ENCODE measurements around the gene ALDH1A1.

DNA sequence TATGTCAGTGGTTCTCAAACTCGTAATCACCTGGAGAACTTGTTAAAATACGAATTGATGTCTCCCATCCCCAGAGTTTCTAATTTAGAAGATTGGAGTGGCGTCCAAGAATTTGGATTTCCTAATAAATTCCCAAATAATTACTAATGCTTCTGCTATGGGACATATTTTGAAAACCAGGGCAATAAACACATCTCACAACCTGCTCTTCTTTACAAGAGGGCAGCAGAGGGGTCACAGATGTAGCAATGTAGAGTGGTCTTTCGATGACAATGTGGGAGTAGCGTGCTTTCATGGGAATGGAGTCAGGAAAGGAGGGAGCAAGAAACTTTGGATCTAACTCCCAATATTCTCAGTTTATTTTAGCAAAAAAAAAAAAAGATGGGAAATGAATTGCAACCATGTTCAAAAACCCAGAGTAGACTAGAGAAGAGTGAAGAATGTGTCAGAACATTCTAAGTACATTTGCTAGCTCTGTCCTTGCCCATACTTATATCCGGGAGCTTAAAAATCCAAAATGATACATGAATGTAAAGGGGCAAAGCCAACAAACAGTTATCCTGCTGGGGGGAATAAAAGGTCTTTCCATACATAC is 33.8 kb upstream of the ALDH1A1 start:
- TF ChIP-seq, protein P1, sequence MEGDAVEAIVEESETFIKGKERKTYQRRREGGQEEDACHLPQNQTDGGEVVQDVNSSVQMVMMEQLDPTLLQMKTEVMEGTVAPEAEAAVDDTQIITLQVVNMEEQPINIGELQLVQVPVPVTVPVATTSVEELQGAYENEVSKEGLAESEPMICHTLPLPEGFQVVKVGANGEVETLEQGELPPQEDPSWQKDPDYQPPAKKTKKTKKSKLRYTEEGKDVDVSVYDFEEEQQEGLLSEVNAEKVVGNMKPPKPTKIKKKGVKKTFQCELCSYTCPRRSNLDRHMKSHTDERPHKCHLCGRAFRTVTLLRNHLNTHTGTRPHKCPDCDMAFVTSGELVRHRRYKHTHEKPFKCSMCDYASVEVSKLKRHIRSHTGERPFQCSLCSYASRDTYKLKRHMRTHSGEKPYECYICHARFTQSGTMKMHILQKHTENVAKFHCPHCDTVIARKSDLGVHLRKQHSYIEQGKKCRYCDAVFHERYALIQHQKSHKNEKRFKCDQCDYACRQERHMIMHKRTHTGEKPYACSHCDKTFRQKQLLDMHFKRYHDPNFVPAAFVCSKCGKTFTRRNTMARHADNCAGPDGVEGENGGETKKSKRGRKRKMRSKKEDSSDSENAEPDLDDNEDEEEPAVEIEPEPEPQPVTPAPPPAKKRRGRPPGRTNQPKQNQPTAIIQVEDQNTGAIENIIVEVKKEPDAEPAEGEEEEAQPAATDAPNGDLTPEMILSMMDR (IDR thresholded peaks at IDR 0.05 in 2 of 3, conservative IDR thresholded peaks at IDR 0.05 in 1 of 3; ENCODE audit: insufficient read depth in 2 of 3, low read depth in 1 of 3, low read length in 3 of 3), result no peak
- TF ChIP-seq HNRNPH1 (optimal IDR thresholded peaks at IDR 0.05; ENCODE audit: low read depth, low read length), result no peak
- no peak for TF ChIP-seq GTF2A2 (tag; IDR thresholded peaks at IDR 0.05)
- no peak for TF ChIP-seq YBX1 (IDR thresholded peaks at IDR 0.05)
- TF ChIP-seq MECOM (CRISPR knock-in tag; IDR thresholded peaks at IDR 0.05), result no peak
- no peak for TF ChIP-seq NR2C2 (CRISPR knock-in tag; IDR thresholded peaks at IDR 0.05)
- TF ChIP-seq NR2C2 (tag; IDR thresholded peaks at IDR 0.05), result no peak
- no peak for TF ChIP-seq ZBTB8A (IDR thresholded peaks at IDR 0.05; ENCODE audit: partially characterized antibody)
- no peak for TF ChIP-seq AFF4 (CRISPR knock-in tag; IDR thresholded peaks at IDR 0.05)
- no peak for TF ChIP-seq EP300 (IDR thresholded peaks at IDR 0.05; ENCODE audit: low read length)
- no peak for TF ChIP-seq HNRNPK (IDR thresholded peaks at IDR 0.05; ENCODE audit: low read depth, low read length, poor library complexity, severe bottlenecking)
- no peak for TF ChIP-seq GATA2 (CRISPR knock-in tag; IDR thresholded peaks at IDR 0.05)
- TF ChIP-seq STAG1 (CRISPR knock-in tag; IDR thresholded peaks at IDR 0.05; ENCODE audit: borderline replicate concordance), result no peak
- TF ChIP-seq JUNB (CRISPR knock-in tag; conservative IDR thresholded peaks at IDR 0.05), result no peak
